ENCODE measurements around the gene LTO1. TPM values are rescaled to one million over a fixed set of nuclear protein-coding genes. Genes with fewer than 3 reads are reported as not detected.
A peak's percentile ranks its signal among the peaks of the same experiment; 100 is the strongest.

LTO1 gene
- total RNA-seq, 1 donor = 19.0 TPM

DNA sequence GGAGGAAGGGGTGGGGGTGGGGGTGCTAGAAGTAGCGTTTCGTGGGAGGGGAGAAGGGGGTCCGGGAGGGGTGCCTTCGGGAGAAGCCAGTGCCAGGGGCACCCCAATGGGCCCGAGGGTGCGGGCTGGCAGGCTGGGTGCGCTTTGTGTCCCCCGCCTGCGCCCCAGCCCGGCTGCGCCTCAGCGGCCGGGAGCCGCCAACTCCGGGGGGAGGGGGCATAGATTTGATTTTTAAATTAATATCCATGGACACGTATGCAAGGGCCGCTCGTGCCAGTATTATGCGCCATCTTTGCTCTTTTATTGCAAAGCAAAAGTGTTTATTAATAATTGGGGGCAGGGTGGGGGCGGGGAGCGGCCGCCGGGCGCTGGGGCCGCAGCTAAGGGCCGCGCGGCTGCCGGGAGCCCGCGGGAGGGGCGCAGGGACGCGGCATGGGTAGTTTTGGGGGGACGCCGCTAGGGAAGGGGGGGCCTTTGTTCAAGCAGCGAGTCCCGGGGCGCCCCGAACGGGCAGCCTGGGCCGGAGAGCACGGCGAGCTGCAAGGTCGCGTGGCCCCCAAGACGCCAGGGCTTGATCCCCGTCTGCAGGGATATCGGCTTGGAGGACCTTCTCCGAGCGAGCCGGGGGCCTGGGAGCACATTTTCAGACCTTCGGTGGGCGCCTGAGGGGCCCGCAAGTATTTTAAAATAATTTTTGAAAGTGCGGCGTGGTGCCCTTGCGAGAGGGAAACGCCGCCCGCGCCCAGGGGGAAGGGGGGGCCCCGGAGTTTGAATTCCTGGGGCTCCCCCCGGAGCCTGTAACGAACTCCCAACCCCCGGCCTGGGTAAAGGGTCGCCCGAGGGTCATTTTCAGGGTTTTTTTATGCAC, 33.2 kb downstream of the LTO1 start:
- no peak for DNase-seq (ENCODE audit: low read depth)
- TF ChIP-seq, protein P1, sequence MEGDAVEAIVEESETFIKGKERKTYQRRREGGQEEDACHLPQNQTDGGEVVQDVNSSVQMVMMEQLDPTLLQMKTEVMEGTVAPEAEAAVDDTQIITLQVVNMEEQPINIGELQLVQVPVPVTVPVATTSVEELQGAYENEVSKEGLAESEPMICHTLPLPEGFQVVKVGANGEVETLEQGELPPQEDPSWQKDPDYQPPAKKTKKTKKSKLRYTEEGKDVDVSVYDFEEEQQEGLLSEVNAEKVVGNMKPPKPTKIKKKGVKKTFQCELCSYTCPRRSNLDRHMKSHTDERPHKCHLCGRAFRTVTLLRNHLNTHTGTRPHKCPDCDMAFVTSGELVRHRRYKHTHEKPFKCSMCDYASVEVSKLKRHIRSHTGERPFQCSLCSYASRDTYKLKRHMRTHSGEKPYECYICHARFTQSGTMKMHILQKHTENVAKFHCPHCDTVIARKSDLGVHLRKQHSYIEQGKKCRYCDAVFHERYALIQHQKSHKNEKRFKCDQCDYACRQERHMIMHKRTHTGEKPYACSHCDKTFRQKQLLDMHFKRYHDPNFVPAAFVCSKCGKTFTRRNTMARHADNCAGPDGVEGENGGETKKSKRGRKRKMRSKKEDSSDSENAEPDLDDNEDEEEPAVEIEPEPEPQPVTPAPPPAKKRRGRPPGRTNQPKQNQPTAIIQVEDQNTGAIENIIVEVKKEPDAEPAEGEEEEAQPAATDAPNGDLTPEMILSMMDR (IDR thresholded peaks at IDR 0.05; ENCODE audit: insufficient read depth, low read depth, low read length) = no peak
- H3K4me3 ChIP-seq (ENCODE audit: low read depth, low read length) = peak overlapping the region; percentile 88

- TF ChIP-seq, protein P1 (IDR thresholded peaks at IDR 0.05; ENCODE audit: insufficient read depth, low read depth, low read length) = peak; percentile 22
- peak within 1 kb of the TSS; percentile 88 for H3K4me3 ChIP-seq (ENCODE audit: low read depth, low read length)
- DNase-seq (ENCODE audit: low read depth) = peak; percentile 91
Observed at GRCh38 chr11:69640995-69641581, 34.1 kb downstream of the LTO1 start, which contains the start of gene CCND1. CCND1 (plus strand) TSS chr11:69641156; CDS start chr11:69641314, 158 bp downstream.

DNA sequence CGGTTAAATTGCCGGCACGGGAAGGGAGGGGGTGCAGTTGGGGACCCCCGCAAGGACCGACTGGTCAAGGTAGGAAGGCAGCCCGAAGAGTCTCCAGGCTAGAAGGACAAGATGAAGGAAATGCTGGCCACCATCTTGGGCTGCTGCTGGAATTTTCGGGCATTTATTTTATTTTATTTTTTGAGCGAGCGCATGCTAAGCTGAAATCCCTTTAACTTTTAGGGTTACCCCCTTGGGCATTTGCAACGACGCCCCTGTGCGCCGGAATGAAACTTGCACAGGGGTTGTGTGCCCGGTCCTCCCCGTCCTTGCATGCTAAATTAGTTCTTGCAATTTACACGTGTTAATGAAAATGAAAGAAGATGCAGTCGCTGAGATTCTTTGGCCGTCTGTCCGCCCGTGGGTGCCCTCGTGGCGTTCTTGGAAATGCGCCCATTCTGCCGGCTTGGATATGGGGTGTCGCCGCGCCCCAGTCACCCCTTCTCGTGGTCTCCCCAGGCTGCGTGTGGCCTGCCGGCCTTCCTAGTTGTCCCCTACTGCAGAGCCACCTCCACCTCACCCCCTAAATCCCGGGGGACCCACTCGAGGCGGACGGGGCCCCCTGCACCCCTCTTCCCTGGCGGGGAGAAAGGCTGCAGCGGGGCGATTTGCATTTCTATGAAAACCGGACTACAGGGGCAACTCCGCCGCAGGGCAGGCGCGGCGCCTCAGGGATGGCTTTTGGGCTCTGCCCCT, 34.7 kb downstream of the LTO1 start:
- TF ChIP-seq, protein P1 (IDR thresholded peaks at IDR 0.05; ENCODE audit: insufficient read depth, low read depth, low read length) = no peak
- peak; percentile 52 for DNase-seq (ENCODE audit: low read depth)
- H3K4me3 ChIP-seq (ENCODE audit: low read depth, low read length) = peak overlapping the region; percentile 88

GRCh38 chr11:69639831-69640230, 35.3 kb downstream of the LTO1 start:
- TF ChIP-seq, protein P1 (IDR thresholded peaks at IDR 0.05; ENCODE audit: insufficient read depth, low read depth, low read length) = no peak
- no peak for DNase-seq (ENCODE audit: low read depth)
- H3K4me3 ChIP-seq (ENCODE audit: low read depth, low read length) = peak overlapping the region; percentile 88

DNA sequence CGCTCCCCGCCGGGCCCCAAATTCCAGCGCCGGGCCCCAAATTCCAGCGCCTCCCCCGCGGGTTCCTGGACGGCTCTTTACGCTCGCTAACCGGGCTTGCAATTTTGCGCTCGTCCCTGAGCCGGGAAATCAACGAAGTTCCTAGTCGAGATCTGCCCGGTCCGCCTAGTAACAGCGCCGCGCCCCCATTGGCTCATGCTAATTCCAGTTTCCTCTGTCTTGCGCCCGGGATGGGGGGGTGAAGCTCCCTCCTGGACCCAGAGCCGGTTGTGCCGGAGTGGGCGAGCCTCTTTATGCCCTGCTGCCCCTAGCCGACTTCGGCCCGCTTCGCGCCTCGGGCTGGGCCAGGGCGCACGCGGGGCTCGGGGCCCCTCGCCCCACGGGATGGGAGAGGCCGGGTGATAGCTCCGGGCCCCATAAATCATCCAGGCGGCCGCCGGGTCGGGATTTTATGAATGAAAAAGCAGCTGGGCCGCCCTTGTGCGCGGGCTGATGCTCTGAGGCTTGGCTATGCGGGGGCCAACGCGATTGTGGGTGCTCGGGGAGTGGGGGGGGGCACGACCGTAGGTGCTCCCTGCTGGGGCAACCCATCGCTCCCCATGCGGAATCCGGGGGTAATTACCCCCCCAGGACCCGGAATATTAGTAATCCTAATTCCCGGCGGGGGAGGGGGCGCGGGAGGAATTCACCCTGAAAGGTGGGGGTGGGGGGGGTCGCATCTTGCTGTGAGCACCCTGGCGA, 36.0 kb downstream of the LTO1 start:
- peak; percentile 98 for DNase-seq (ENCODE audit: low read depth)
- H3K4me3 ChIP-seq (ENCODE audit: low read depth, low read length) = peak overlapping the region; percentile 88
- TF ChIP-seq, protein P1 (IDR thresholded peaks at IDR 0.05; ENCODE audit: insufficient read depth, low read depth, low read length) = no peak

Data from fibroblast of villous mesenchyme (primary cell).